Measurements from ENCODE around the gene TBC1D22B.

The TBC1D22B gene, protein sequence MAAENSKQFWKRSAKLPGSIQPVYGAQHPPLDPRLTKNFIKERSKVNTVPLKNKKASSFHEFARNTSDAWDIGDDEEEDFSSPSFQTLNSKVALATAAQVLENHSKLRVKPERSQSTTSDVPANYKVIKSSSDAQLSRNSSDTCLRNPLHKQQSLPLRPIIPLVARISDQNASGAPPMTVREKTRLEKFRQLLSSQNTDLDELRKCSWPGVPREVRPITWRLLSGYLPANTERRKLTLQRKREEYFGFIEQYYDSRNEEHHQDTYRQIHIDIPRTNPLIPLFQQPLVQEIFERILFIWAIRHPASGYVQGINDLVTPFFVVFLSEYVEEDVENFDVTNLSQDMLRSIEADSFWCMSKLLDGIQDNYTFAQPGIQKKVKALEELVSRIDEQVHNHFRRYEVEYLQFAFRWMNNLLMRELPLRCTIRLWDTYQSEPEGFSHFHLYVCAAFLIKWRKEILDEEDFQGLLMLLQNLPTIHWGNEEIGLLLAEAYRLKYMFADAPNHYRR

DNA sequence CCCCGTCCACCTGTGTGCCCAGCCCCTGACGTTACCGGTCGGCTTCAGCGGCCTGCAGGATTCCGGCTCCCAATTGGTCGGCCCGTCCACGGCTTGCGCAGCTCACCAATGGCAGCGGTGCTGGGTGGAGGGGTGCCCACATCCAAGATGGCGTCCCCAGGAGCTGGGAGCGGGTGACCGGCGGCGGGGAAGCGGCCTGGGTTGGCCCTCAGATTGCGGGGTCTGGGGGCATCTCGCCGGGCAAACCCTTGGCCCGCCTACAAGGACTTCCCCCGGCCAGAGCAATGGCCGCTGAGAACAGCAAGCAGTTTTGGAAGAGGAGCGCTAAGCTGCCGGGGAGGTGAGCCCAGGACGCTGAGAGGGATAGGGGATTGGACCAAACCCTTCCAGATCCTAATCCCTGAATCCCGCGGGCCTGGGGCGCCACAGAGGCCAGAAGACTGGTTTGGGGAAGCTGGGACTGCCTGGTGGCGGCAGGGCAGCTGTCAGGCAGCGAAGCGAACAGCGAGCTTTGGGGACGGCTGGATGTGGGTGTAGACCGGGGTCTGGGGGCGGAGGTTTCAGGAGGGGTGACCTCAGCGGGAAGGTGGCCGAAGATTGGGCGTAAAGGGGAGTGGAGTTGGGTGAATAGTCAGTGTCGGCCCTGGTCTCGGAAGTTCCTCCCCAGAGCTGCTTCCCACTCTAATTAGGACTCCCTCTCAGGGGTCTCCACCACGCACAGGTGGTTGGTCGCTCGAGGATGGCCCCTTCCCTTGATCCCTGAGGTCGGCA, at the start of gene TBC1D22B, which contains the start of gene TMEM217:
Gene TBC1D22B (plus strand): TSS at position 139 of the 771 bp plus-strand sequence. CDS start 146 bp downstream, at position 285.
Gene TMEM217 (minus strand): TSS at position 511 of the 771 bp plus-strand sequence. CDS start 39,114 bp downstream, outside the sequence.
- peak; percentile 99 for DNase-seq (ENCODE audit: low spot score)

DNA sequence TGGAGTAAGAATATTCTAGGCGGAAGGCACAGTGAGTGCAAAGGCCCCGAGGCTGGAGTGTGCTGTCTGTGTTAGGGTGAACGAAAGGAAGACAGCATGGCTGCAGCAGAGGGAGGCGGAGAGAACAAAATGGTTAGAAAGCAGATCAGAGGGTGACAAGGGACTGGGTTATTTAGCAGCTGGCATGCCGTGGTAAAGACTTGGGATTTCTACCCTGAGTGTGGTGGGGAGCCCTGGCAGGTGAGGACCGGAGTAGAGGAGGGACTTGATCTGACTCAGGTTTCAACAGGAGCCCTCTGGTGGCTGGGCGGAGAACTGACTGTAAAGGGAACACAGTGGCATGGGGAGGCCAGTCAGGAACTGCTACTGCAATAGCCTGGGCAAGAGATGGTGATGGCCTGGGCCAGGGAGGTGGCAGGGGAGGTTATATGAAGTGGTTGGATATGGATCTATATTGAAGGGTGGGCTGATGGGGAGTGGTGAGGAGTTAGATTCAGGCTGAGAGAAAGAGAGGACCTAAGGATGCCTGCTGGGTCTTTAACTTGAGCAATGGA, 49.6 kb upstream of the TBC1D22B start:
- DNase-seq (ENCODE audit: low spot score) = peak; percentile 82

DNA sequence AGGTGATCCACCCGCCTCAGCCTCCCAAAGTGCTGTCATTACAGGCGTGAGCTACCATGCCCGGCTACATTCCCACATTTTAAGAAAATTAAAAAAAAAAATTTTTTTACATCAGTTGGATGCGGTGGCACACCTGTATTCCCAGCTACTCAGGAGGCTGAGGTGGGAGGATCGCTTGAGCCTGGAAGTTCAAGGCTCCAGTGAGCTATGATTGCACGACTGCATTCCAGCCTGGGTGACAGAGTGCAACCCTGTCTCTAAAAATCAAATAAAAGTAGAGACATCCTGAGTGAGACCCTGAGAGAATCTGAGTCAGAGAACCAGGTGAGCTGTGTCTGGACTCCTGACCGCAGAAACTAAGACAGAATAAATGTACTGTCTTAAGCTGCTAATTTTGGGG, 48.8 kb upstream of the TBC1D22B start:
- DNase-seq (ENCODE audit: low spot score) = no peak

DNA sequence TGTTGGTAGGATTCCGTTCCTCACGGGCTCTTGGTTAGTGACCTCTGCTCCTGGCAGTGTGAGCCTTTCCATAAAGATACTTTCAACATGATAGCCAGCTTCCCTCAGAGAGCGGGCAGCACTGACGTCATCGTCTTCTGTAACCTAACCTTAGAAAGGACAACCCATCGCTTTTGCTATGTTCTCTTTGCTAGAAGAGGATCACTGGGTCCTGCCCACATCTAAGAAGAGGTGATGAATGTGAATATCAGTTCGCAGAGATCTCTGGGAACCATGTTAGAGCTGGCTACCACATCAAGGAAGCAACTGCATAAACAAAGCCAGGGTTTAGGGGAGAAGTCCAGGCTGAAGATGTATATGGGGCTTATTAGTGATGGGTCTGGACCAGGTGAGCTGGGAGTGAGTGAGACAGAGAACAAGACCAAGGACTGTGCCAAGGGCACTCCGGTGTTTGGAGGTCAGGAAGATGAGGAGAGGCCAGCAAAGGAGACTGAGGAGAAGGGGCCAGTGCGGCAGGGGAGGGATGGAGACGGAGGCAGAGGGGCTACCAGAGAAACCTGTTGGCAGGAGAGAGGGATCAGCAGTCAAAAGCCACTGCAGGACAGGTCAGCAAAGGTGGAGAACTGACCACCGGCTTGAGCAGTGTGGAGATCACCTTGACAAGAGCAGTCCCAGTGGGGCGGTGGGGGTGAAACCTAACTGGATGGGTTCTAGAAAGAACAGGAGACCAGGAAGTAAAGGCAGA, 47.9 kb upstream of the TBC1D22B start:
- DNase-seq (ENCODE audit: low spot score) = no peak

DNA sequence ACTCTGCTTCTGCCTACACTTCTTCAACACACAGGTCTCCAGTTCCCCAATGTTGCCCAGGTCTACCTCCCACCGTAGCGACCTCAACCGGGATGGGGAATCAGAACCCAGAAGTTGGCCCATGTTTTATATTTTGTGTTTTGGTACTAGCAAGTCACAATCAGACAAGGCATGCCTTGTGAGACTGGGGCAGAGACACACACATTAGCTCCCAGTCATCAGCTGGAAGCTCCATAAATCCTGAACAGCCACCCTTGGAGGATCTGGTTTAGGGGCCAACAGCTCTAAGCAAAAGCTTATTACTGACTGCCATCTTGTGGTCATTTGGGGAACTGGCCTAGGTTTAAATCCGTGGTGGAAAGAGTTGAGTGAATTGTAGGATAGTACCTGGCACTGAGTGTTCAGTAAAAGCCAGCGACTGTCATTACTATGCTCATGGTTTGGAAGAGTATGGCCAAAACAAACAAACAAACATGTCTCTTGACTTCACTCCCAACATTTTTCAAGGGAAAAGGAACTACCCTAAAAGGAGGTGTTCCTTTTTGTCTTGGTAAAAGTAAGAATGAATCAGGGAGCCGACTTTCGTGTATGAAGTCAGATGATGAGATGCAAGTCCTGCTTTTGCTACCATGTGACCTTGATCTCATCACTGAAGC, 47.1 kb upstream of the TBC1D22B start:
- peak; percentile 84 for DNase-seq (ENCODE audit: low spot score)

DNA sequence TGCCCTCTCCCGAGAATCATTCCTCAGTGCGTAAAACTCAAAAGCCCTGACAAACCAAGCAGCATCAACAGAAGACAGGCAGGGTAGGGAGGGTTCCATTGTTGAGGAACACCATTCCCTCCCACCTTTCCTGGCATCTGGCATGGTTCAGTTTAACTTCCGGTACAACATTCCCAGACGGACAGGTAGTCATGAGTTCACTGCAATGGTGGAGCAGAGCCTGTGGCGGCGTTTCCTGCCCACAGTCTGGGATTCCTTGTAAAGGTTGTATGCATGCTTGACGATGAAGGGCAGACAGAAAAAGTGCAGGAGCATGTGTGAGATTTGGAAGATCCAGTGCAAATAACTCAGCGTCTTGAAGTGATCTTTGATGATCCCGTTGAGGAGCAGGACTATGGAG, 45.3 kb upstream of the TBC1D22B start:
- DNase-seq (ENCODE audit: low spot score) = no peak

DNA sequence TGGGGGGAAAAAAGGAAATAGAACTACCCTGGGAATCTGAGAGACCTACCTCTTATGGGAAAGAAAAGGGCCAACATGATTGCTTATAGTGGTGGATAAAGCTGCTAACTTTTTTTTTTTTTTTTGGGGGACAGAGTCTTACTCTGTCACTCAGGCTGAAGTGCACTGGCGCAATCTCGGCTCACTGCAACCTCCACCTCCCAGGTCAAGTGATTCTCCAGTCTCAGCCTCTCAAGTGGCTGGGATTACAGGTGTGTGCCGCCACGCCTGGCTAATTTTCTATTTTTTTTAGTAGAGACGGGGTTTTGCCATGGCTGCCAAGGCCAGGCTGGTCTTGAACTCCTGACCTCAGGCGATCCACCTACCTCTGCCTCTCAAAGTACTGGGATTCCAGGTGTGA, 39.5 kb upstream of the TBC1D22B start:
- no peak for DNase-seq (ENCODE audit: low spot score)

DNA sequence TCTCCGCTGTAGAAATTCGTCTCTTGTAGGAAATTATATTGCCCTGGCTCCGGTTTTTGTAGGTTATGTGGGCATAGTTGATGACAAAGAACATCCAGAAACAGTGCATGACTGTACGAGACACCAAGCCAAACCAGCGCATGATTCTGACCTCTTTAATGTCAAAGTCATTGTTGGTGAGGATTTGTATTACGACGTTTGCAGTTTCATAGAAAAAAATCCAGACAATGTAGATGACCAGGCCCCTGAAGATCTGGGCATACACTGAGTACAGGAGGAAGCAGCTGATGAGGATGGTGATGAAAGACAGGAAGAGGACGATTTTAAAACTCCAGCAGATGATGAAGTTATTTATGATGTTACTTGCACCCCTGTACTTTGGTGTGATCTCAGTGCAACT, 39.1 kb upstream of the TBC1D22B start:
- no peak for DNase-seq (ENCODE audit: low spot score)

DNA sequence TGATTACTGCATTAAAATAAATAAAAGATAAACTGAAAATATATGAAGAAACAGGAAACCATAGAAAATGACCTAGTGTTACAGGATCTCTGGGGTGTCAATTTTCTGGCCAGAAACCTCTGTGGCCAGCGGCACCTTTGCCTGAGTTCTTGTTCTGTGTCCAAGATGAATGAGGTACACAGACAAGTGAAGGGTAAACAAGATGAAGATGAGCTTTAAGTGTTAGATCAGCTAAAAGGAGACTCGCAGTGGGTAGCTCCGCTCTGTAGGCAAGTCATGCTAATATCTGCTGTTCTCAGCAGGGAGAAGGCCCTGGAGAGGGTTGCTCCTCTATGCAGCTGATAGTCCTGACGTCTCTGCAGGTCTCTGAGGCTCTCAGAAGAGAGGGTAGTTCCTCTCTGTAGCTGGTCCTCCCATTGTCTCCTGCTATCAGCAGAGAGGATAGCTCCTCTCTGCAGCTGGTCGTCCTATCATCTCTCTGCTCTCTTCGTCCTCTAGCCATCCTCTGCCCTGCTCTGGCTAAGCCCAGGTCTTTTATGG, 35.9 kb upstream of the TBC1D22B start:
- DNase-seq (ENCODE audit: low spot score) = no peak

DNA sequence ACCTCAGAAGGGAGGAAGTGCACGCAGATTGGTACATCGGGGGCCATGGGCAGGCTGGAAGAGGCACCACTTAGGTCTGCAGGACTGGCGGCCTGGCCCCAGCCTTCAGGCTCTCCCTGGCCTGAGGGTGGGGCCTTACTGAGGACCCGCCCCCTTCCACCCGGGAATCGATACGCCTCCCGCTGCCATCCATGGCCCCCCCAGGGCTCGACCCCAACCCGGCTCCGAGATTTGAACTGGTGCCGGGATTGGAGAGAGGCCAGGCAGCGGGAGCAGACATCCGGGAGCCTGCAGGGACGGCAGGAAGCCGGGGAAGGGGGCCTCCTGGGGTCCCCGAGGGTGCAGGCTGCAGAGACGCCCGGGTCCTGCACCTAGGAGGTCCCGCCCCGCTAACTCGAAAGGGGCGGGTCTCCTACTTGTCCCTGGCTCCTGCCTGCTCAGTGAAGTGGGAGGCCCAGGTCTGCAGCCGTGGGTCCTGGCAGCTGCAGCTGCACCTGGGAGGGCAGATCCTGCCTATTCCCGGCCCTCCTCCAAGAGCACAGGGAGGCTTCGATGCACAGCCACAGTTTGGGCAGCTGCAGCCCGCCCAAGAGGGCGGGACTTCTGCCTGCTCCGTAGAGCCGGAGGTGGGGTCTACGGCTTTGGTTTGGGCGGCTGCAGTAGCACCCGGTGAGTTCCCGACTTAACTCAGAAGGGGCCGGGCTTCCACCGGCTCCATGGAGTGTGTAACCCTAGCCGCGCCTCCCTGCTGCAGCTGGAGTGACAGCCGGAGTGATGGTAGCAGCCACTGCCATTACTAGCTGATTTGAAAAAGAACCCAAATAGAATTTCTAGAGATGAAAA, 35.2 kb upstream of the TBC1D22B start:
- peak; percentile 88 for DNase-seq (ENCODE audit: low spot score)

DNA sequence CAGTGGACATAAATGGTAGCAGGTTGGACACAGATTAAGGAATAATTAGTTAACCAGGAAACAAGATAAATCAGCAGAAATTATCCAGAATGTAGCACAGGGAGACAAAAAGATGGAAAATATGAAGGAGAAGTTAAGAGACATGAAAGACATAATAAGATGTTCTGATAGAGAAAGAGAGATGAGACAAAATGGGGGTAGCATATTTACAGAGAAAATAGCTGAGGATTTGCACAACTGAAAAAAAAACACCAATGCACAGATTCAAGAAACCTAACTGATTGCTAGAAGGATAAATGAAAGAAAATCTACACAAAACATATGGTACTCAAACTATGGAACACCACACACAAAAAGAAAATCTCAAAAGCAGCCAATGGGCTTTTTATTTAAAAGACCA, 34.6 kb upstream of the TBC1D22B start:
- no peak for DNase-seq (ENCODE audit: low spot score)

DNA sequence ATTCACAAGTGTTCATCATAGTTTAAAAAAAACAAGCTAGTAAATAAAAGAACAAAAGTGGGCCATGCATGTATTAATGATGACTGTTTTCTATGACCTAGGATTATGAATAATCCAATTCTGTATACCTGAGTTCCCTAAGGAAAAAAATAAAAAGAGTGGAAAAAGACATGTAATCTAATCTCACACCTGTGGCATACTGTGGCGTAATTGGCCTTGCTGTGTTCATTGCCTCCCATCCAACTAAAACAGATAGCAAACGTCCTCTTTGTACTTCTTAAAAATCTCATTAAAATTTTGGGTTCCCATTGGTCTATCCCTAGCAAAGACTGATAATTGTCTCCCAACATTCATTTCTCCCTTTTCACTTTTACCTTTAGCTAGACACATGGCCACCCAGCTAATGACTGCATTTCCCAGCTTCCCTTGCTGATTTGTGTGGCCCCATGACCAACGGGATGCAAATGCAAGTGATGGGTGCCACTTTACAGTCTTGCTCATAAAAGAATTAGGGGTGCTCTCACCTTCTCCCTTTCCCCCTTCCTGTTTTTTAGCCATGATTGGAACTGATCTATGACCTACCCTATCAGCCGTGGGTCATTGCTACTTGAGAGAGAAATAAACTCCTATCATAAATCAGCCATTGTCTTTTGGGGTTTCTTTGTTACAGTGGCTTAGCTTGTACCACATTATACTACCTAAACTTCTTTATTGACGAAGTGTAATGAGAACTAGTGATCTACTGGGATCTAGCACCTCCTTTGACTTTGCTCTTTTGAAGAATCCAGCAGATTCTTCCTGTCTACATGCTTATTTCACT, 32.0 kb upstream of the TBC1D22B start:
- no peak for DNase-seq (ENCODE audit: low spot score)

DNA sequence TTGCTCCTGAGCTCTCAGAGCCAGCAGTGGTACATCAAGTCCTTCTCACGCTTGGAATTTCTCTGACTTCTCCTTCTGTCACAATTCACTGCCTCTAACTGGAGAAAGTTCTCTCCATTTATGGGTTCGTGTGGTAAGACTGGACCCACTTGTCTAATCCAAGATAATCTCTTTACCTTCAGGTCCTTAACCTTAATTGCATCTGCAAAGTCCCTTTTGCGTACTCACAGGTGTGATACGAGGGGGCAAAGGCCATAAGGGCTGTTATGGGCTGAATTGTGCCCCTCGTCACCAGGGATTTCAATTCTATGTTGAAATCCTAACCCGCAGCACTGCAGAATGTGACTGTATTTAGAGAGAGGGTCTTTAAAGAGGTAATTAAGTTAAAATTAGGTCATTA, 27.5 kb upstream of the TBC1D22B start:
- no peak for DNase-seq (ENCODE audit: low spot score)

DNA sequence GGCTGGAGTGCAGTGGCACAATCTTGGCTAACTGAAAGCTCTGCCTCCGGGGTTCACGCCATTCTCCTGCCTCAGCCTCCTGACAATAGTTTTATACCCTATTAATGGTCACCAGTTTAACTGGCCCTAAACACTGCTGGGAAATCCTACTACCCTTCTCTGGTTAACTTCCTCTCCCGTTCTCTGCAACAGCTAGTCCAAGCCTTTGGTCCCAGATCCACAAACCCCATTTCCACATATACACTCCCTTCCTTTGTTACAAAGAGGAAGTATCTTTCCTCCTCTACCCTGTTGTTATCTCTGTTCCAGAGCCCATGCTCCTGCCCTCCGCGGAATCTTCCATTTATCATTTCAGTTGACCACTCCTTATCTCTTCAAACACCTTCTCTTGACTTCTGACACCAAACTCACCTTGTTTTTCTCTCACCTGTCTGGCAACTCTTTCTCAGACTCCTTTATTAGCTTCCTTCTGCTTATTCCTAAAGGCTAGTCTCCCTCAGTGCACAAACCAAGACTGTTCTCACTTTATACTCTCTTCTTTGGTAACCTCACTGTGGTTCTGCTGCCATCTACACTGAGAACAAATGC, 25.0 kb upstream of the TBC1D22B start:
- DNase-seq (ENCODE audit: low spot score) = no peak

DNA sequence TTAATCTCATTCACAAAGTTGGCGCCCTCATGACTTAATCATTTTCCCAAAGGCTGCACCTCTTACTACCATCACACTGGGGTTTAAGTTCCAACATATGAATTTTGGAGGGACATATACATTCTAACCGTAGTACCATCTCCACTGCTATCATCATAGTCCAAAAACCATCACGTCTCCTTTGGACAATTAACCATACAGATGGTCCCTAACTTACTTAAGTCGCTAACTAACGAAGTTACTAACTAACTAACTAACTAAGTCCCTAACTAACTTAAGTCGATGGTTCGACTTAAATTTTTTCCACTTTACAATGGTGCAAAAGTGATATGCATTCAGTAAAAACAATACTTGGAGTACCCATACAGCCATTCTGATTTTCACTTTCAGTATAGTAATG, 24.0 kb upstream of the TBC1D22B start:
- DNase-seq (ENCODE audit: low spot score) = no peak

DNA sequence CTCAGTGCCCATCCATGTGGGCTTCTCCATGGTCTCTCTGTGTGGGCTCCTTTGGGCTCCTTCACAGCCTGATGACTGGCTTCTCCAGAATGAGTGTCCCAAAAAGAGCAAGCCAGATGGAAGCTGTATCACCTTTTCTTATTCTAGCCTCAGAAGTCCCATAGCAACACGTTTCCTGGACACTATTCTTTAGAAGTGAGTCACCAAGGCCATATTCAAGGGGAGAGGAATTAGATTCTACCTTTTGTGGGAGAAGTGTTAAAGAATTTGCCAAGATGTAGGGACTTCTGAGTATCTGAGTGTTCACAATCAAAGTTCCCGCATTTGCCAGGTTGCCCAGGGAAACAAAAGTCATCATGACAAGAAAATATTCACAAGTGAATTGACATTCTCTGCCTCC, 20.7 kb upstream of the TBC1D22B start:
- DNase-seq (ENCODE audit: low spot score) = no peak

DNA sequence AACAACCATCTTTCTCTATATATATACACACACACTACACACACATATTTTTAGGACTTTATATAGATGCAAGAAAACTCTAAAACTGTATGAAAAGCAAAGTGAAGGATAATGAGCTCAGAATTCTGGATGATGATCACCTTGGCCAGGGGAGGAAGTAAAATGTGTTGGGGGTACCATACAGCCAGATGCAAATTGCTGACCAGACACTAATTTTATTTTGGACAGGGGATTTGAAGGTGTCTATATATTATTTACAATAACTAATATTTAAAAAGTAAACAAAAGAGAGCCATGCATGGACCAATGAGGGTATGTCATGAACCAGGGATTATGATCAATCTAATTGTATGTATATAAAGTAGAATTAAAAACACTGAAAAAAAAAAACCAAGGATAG, 19.8 kb upstream of the TBC1D22B start:
- no peak for DNase-seq (ENCODE audit: low spot score)

DNA sequence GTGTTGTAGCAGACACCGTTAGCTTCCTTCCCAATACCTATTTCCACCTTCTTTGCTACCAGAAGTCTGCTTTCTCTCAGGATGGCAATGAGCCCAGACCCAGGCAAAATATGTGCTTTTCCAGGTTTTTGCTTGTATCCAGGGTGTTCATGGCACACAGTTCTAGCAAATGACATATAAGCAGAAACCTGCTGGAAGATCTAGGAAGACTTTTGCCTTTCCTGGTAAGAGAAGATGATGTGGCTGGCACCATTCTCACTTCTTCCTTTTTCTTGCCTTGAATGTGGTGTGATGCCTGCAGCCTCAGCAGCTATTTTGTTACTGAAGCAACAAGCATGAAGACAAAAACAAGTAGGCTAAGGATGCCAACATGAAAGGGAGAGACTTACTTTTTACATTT, 19.2 kb upstream of the TBC1D22B start:
- no peak for DNase-seq (ENCODE audit: low spot score)

DNA sequence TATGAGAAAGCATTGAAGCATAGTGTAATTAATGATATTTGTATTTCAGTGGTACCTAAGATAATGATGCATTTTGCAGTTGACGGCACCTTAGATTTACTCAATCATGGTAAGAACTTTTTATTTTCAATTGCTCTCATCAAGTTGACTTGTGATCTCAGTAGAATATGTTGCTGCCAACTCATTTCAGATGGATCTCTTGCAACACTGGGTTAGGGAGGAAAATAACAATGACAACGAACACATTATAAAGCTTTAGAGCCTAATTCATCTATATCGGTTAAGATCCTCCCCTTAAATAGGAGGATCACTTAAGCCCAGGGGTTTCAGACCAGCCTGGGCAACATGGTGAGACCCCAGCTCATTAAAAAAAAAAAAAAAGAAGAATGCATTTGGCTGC, 18.0 kb upstream of the TBC1D22B start:
- no peak for DNase-seq (ENCODE audit: low spot score)
